GM21381 (cell line): ENCODE data around the gene FAM240A.
"Not testable (repeated sequence)": the region's sequence is repeated elsewhere in the genome, so short reads cannot be mapped to it uniquely, and the experiment has no call there.

Source experiments
- ATAC-seq: cut with Tn5 transposase; IDR thresholded peaks from one replicate; pipeline ENCODE4 v1.9.1; 2021; ENCODE audit warnings: mild to moderate bottlenecking, moderate library complexity; ENCODE audit not compliant: unreplicated experiment

FAM240A gene

DNA sequence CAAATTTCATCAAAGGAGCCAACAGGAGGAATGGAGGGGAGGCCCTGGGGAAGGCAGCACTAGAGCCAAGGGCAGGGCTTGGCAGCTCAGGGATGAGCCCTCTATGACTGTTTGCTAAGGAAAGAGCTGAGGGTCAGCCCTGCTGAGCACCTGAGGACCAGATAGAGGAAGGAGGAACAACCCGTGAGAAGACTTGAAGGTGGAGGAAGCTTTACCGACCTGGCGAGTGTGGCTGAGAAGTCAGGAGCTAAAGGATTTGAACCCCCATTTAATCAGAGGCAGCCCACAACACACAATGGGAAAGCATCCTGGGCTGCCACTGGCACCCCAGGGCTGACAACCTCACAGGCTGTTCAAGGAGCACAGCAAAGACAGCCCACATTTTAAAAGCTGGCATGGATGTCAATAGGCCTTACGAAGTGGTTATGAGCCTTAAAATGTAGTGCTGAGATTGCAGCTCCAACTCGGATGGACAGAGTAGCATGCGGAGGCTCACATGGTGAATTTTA is 25.5 kb upstream of the FAM240A start:
- ATAC-seq, result no peak

- not testable (repeated sequence) for ATAC-seq
Measured at GRCh38 chr3:46587268-46587667, 25.1 kb upstream of the FAM240A start.

DNA sequence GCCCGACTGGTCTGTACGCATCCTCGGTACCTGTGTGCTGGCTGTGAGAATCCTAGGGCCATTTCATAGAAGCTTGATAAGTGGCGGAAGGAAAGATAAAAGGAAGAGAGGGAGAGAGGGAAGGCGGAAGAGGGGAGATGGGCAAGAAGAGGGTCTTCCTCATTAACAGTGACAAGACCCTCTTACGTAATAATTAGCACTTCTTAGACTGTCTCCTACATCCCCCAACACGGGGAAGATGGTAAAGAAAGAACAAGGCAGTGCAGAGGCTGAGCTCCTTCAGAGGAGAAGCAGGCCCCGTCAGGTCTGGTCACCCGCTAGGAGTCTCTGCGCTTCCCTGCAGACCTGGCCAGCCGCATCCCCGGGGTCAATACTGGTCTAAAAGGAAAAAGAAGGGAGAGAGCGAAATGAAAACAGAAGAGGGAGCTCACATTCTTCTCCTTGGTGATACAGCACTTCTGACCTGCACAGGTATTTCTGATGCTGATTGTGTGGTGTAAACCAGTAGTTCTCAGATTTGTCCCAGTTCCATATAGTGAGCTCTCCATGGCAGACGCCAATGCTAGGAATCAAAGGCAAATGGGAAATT is 19.0 kb upstream of the FAM240A start:
- no peak for ATAC-seq

- no peak for ATAC-seq
Measured at GRCh38 chr3:46593979-46594378, 18.3 kb upstream of the FAM240A start.

GRCh38 chr3:46594723-46595122 is 17.6 kb upstream of the FAM240A start:
- ATAC-seq, result no peak

- no peak for ATAC-seq
Measured at GRCh38 chr3:46595819-46596314, 16.5 kb upstream of the FAM240A start.

DNA sequence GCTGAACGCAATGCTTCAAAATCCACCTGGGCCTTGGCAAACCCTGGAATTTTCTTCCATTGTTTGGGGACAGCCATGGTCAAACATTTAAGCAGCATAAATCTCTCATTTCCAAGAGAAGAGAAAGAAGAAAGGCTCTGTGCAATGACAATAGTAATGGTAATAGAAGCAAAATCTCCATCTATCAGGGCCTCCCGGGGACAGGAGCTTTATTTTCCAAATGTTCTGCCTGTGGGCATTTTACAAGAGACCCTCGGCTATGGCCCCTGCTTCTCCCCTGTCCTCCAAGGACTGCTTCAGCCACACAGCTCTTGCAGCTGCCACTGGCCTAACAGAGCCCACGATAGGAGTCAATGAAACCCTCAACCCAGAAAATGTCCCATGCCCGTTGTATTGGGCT is 12.7 kb upstream of the FAM240A start:
- ATAC-seq, result no peak

- no peak for ATAC-seq
Measured at GRCh38 chr3:46603446-46604046, 8.8 kb upstream of the FAM240A start.

DNA sequence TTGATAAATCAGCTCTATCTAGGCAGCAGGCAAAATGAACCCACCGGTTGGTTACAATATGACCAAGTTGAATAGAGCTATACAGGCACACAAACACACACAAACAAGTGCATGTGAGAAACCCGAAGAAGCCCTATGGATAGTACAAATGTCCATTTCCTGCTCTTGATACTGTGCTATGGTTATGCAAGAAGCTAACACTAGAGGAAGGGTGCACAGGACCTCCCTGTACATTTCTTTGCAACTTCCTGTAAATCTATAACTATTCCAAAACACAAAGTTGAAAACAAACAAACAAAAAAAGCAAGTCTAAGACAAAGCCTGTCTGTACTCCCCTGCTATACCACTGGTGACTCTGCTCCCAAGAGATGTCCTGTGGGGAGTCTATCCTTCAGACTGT is 8.2 kb upstream of the FAM240A start:
- no peak for ATAC-seq

GRCh38 chr3:46607603-46608028 is 4.7 kb upstream of the FAM240A start:
- no peak for ATAC-seq

GRCh38 chr3:46609212-46609721 is 3.1 kb upstream of the FAM240A start:
- no peak for ATAC-seq

- no peak for ATAC-seq
Measured at GRCh38 chr3:46609944-46610722, 2.2 kb upstream of the FAM240A start.

- ATAC-seq, result no peak
Measured at GRCh38 chr3:46613313-46614005, 1.1 kb downstream of the FAM240A start.

DNA sequence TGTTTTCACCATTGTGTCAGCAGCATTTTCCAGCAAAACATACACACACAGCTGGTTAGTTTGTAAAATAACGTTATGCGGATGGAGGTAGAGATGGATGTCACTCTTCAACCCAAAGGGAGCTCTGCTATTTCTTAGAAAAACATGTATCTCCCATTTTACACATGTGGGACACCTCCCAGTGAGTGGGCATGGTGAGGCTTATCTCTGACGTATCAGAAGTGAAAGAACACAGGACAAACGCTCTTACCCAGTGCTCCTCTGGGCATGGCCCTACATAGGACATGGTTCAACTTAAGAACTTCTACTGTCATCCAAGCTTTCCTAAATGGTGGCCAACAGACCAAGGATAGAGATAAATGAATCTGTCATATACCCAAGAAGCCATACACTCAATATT is 2.1 kb downstream of the FAM240A start:
- no peak for ATAC-seq

GRCh38 chr3:46615050-46615775 is 2.9 kb downstream of the FAM240A start:
- no peak for ATAC-seq

- no peak for ATAC-seq
Measured at GRCh38 chr3:46615976-46616375, 3.7 kb downstream of the FAM240A start.

DNA sequence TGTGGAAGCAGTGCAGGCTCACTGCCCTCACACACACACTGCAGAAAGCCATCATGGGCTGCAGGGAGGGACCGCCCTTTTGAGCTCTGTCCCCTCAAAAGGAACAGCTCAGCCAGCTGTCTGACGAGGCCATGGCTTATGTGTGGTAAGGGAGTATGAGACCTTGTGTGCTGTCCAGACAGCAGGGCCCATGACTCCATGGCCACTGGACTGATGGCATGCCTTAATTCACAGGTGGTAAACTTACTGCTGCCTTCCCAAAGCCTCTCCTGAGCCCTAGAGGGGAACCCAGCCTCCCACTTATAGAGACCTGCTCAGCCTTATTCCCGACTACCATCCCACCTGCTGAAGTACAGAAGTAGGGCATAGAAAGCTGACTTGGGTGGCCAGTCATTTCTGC is 5.6 kb downstream of the FAM240A start:
- ATAC-seq, result no peak

DNA sequence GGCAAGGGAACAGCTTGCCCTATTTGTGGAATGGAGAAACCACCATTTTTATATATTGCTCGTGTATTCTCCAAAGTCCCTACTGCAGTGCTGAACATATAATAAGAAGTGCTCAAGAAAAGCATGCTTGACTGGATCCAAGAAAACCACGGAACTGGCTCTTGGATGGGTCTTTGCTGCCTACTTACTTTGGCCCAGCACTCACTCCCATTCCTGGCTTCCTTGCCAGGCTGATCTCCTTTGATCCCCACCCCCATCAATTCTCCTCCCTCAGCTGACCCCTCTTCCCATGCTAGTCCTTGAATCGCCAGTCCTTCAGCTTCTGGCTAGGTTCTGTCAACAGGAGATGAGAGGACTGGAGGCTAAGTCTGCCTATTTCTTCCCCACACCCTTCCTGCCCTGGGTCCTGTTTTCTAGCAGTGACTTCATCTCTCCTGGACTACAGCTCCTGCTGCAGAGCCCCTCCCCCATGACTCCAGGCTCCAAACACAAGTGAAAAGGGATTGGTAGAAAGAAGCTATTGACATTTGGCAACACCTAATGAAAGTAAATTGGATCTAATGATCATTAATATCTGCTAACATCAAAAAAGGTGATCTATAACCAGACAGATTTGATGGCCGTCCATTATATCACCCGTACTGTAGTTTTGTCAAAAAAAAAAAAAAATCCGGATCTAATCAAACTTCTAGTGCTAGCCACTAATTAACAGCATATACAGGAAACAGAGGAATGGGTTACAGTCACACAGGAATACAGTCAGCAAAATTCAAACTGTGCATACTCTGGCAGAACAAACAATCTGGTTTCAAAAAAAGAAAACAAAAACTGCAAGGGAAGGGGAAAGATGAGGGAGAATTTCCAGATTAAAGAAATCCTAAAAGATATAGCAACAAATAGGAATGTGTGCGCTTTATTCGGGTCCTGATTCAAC is 7.8 kb downstream of the FAM240A start:
- no peak for ATAC-seq

DNA sequence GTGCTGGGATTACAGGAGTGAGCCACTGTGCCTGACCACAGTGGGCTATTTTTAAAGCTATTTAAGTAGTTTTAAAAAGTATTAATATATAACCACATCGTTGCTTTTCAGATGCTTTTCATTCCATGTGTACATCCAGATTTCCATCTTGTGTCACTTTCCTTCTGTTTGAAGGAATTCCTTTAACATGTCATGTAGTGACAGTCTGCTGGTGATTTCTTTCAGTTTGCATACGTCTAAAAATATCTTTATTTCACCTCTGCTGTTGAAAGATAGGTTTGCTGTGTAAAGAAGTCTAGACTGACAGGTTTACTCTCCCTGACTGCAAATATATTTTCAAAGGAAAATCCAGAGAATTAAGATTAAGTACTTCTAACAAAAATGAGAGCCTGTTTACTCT is 12.2 kb downstream of the FAM240A start:
- ATAC-seq, result no peak
